ENCODE data around the gene LAMA2. TPM values are rescaled to one million over a fixed set of nuclear protein-coding genes. Genes with fewer than 3 reads are reported as not detected.

Gene LAMA2
- total RNA-seq, 1 experiment from 2014 or later: 8.2 TPM

DNA sequence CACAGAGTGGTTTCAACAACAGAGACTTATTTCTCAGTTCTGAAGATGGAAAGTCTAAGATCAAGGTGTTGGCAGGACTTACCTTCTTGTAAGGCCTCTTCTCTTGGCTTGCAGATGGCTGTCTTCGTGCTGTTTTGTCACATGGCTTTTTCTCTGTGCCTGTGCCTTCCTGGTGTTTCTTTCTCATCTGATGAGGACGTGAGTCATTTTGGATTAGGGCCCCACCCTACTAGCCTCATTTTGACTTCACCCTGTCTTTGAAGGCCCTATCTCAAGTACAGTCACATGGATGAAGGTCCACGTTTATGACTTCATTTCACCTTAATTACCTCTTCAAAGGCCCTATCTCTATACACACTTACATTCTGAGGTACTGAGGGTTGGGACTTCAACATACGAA, 41.4 kb upstream of the LAMA2 start:
- peaks cover 0 to 6% of the 10 kb centered on the region in 2 experiments; a peak in 2 of 4 replicates for H3K4me1 ChIP-seq (ENCODE audit: control insufficient read depth in 1 of 2, insufficient read depth in 2 of 2, low read length in 2 of 2)
- no peaks in the 10 kb centered on the region for H3K36me3 ChIP-seq (ENCODE audit: control insufficient read depth in 1 of 2, insufficient read depth in 2 of 2, low read length in 2 of 2)
- H3K4me2 ChIP-seq (ENCODE audit: low read length): no peak overlapping the region
- H3K9me2 ChIP-seq (ENCODE audit: insufficient read depth): 0 out of 2 replicates have a peak, but pooled peaks cover under 1% of the 10 kb centered on the region
- BruUV-seq (replicated peaks): no TSS peak
- H3K27me3 ChIP-seq (ENCODE audit: insufficient read depth, low read length): no peaks in the 10 kb centered on the region
- POLR2A ChIA-PET: no interaction called here
- peak overlapping the region; percentile 79 for H2AFZ ChIP-seq (ENCODE audit: low read depth, low read length, poor library complexity, severe bottlenecking)
- no peak overlapping the region for H3K4me3 ChIP-seq (replicated peaks in 1 of 2; ENCODE audit: low read depth in 1 of 2, low read length in 2 of 2)
- H3K9me3 ChIP-seq (ENCODE audit: control insufficient read depth in 1 of 2, insufficient read depth in 1 of 2, low read depth in 1 of 2, low read length in 2 of 2): no peaks in the 10 kb centered on the region
- no peak overlapping the region for H3K27ac ChIP-seq (ENCODE audit: low read depth, low read length)
- H3K79me2 ChIP-seq (ENCODE audit: insufficient read depth, low read length): no peaks in the 10 kb centered on the region
- ATAC-seq (no peak), DNase-seq (ENCODE audit: low read depth, low spot score) (peak; percentile 6)
- H4K20me1 ChIP-seq (ENCODE audit: insufficient read depth): no peaks in the 10 kb centered on the region
- intact Hi-C loops (cut with micrococcal nuclease): no loop called here
- CTCF ChIA-PET: no interaction called here
- no peak overlapping the region for H3K9ac ChIP-seq (ENCODE audit: low read length)
- RAD21 ChIA-PET (ENCODE audit: low non-redundant PET in 1 of 2, low total read pairs in 2 of 2, uncharacterized antibody in 2 of 2, unreplicated experiment in 2 of 2): no interaction called here
- TF ChIP-seq JUND (IDR thresholded peaks at IDR 0.05) (no peak), CBX3 (IDR thresholded peaks at IDR 0.05; ENCODE audit: low read depth) (peak; percentile 17; the same call in 1 of the 2 replicates), MAX (IDR thresholded peaks at IDR 0.05) (peak; percentile 71)

DNA sequence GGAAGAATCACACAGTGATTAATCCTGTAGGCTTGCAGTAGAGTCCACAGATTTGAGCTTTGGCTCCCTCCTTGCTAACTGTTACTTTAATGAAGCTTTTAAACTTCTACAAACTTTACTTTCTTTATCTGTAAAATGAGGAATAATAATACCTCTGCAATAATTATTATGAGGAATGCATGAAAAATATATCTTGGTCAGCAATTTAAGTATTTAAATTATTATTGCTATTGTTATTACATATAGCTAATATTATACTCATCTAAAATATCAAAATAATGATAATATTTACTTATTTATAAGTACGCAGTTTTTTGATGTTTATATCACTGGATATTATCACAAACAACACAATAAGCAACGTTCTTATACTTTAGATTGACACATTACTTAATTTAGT, 38.3 kb upstream of the LAMA2 start:
- POLR2A ChIA-PET: no interaction called here
- CTCF ChIA-PET: interaction anchor here (0.6 kb wide), 1 partner anchor 24 kb away, joined by 4 read pairs; no protein-coding TSS in a partner anchor

More for the DNA sequence above, 38.3 kb upstream of the LAMA2 start:
- Histone ChIP-seq H3K27me3 (ENCODE audit: insufficient read depth, low read length) (no peaks in the 10 kb centered on the region), H3K4me1 (ENCODE audit: control insufficient read depth in 1 of 2, insufficient read depth in 2 of 2, low read length in 2 of 2) (peaks cover 0 to 6% of the 10 kb centered on the region in 2 experiments; a peak in 2 of 4 replicates), H3K4me3 (replicated peaks in 1 of 2; ENCODE audit: low read depth in 1 of 2, low read length in 2 of 2) (no peak overlapping the region), H4K20me1 (ENCODE audit: insufficient read depth) (no peaks in the 10 kb centered on the region), H3K79me2 (ENCODE audit: insufficient read depth, low read length) (no peaks in the 10 kb centered on the region), H3K9me3 (ENCODE audit: control insufficient read depth in 1 of 2, insufficient read depth in 1 of 2, low read depth in 1 of 2, low read length in 2 of 2) (no peaks in the 10 kb centered on the region), H3K9me2 (ENCODE audit: insufficient read depth) (0 out of 2 replicates have a peak, but pooled peaks cover 3% of the 10 kb centered on the region), H2AFZ (ENCODE audit: low read depth, low read length, poor library complexity, severe bottlenecking) (no peak overlapping the region), H3K36me3 (ENCODE audit: control insufficient read depth in 1 of 2, insufficient read depth in 2 of 2, low read length in 2 of 2) (no peaks in the 10 kb centered on the region), H3K4me2 (ENCODE audit: low read length) (no peak overlapping the region), H3K27ac (ENCODE audit: low read depth, low read length) (no peak overlapping the region), H3K9ac (ENCODE audit: low read length) (no peak overlapping the region)
- RAD21 ChIA-PET (ENCODE audit: low non-redundant PET in 1 of 2, low total read pairs in 2 of 2, uncharacterized antibody in 2 of 2, unreplicated experiment in 2 of 2): no interaction called here
- no peak for DNase-seq (ENCODE audit: low read depth, low spot score)
- no TSS peak for BruUV-seq (replicated peaks)
- no peak for ATAC-seq
- intact Hi-C loops (cut with micrococcal nuclease): no loop called here
- no peak for TF ChIP-seq RAD21 (IDR thresholded peaks at IDR 0.05; ENCODE audit: low read depth)
